KMS-11 (cell line): ENCODE results near the gene RMRP.

Source experiments
- H2AFZ ChIP-seq: fragments of 200-600 bp; sonication (generic); 2 replicates; pipeline ENCODE4 v1.6.1; 2016; ENCODE audit warnings: antibody characterized with exemption, mixed run types, low read depth
- H3K27ac ChIP-seq: fragments of 200-600 bp; sonication (generic); 2 replicates; pipeline ENCODE4 v1.6.1; 2016; ENCODE audit warnings: mild to moderate bottlenecking, mixed run types
- H3K27me3 ChIP-seq: fragments of 200-600 bp; sonication (generic); 2 replicates; pipeline ENCODE4 v1.6.1; 2017; ENCODE audit warnings: mild to moderate bottlenecking, low read depth, mixed run types, moderate library complexity; ENCODE audit not compliant: insufficient read depth
- H3K36me3 ChIP-seq: fragments of 200-600 bp; sonication (generic); 2 replicates; pipeline ENCODE4 v1.6.1; 2017; ENCODE audit warnings: mild to moderate bottlenecking, mixed run types; ENCODE audit not compliant: insufficient read depth
- H3K4me1 ChIP-seq: fragments of 200-600 bp; sonication (generic); 2 replicates; pipeline ENCODE4 v1.6.1; 2016; ENCODE audit warnings: mild to moderate bottlenecking, low read depth, mixed run types; ENCODE audit not compliant: poor library complexity, severe bottlenecking
- H3K4me2 ChIP-seq: fragments of 200-600 bp; sonication (generic); 2 replicates; pipeline ENCODE4 v1.7.0; 2016; ENCODE audit warnings: mild to moderate bottlenecking, mixed run types
- H3K4me3 ChIP-seq: fragments of 200-600 bp; sonication (generic); IDR thresholded peaks from 2 replicates; pipeline ENCODE4 v1.6.1; 2017; ENCODE audit warnings: low read depth, low read length, mixed read lengths; ENCODE audit not compliant: insufficient read depth
- H3K79me2 ChIP-seq: fragments of 200-600 bp; sonication (generic); 2 replicates; pipeline ENCODE4 v1.6.1; 2016; ENCODE audit warnings: low read depth, mixed run types; ENCODE audit not compliant: insufficient read depth
- H3K9ac ChIP-seq: fragments of 200-600 bp; sonication (generic); 2 replicates; pipeline ENCODE4 v1.6.1; 2016; ENCODE audit warnings: mild to moderate bottlenecking, mixed run types
- H4K20me1 ChIP-seq: fragments of 200-600 bp; sonication (generic); 2 replicates; pipeline ENCODE4 v1.6.1; 2016; ENCODE audit warnings: mild to moderate bottlenecking, mixed run types; ENCODE audit not compliant: insufficient read depth
- TF ChIP-seq, protein P1 (sequence below): fragments of 200-600 bp; sonication (generic); conservative IDR thresholded peaks from 2 replicates; pipeline ENCODE4 v1.6.1; 2017; ENCODE audit warnings: low read depth, mild to moderate bottlenecking, antibody characterized with exemption, low read length, moderate library complexity, mixed read lengths

Gene RMRP

DNA sequence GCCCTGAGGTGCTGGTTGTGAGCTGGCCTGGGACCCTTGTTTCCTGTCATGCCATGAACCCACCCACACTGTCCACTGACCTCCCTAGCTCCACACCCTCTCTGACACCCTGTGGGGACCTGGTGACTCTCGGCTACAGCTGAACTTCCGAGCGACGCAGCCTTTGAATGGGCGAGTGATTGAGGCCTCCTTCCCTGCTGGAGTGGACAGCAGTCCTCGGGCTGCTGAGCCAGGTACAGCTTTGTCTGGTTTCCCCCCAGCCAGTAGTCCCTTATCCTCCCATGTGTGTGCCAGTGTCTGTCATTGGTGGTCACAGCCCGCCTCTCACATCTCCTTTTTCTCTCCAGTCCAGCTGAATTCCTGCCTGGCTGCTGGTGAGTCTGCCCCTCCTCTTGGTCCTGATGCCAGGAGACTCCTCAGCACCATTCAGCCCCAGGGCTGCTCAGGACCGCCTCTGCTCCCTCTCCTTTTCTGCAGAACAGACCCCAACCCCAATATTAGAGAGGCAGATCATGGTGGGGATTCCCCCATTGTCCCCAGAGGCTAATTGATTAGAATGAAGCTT, 22.0 kb upstream of the RMRP start:
- Histone ChIP-seq H3K4me2 (no peak overlapping the region), H3K79me2 (no peaks in the 10 kb centered on the region), H2AFZ (no peak overlapping the region), H3K9ac (no peak overlapping the region), H4K20me1 (no peaks in the 10 kb centered on the region), H3K27ac (no peak overlapping the region), H3K4me1 (no peaks in the 10 kb centered on the region), H3K36me3 (no peaks in the 10 kb centered on the region), H3K27me3 (no peaks in the 10 kb centered on the region), H3K4me3 (no peak overlapping the region)
- TF ChIP-seq, protein P1, sequence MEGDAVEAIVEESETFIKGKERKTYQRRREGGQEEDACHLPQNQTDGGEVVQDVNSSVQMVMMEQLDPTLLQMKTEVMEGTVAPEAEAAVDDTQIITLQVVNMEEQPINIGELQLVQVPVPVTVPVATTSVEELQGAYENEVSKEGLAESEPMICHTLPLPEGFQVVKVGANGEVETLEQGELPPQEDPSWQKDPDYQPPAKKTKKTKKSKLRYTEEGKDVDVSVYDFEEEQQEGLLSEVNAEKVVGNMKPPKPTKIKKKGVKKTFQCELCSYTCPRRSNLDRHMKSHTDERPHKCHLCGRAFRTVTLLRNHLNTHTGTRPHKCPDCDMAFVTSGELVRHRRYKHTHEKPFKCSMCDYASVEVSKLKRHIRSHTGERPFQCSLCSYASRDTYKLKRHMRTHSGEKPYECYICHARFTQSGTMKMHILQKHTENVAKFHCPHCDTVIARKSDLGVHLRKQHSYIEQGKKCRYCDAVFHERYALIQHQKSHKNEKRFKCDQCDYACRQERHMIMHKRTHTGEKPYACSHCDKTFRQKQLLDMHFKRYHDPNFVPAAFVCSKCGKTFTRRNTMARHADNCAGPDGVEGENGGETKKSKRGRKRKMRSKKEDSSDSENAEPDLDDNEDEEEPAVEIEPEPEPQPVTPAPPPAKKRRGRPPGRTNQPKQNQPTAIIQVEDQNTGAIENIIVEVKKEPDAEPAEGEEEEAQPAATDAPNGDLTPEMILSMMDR = no peak

DNA sequence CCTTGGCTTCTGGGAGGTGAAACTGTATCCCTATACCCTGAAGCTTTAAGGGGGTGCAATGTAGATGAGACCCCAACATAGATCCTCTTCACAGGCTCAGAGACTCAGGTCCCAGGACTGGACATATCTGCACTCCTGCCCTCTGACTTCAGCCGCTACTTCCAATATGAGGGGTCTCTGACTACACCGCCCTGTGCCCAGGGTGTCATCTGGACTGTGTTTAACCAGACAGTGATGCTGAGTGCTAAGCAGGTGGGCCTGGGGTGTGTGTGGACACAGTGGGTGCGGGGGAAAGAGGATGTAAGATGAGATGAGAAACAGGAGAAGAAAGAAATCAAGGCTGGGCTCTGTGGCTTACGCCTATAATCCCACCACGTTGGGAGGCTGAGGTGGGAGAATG, 21.3 kb upstream of the RMRP start:
- Histone ChIP-seq H2AFZ (no peak overlapping the region), H3K27ac (no peak overlapping the region), H3K4me1 (no peaks in the 10 kb centered on the region), H3K79me2 (no peaks in the 10 kb centered on the region), H3K27me3 (no peaks in the 10 kb centered on the region), H3K9ac (no peak overlapping the region), H3K4me3 (no peak overlapping the region), H3K4me2 (no peak overlapping the region), H4K20me1 (no peaks in the 10 kb centered on the region), H3K36me3 (no peaks in the 10 kb centered on the region)
- TF ChIP-seq, protein P1 = no peak

DNA sequence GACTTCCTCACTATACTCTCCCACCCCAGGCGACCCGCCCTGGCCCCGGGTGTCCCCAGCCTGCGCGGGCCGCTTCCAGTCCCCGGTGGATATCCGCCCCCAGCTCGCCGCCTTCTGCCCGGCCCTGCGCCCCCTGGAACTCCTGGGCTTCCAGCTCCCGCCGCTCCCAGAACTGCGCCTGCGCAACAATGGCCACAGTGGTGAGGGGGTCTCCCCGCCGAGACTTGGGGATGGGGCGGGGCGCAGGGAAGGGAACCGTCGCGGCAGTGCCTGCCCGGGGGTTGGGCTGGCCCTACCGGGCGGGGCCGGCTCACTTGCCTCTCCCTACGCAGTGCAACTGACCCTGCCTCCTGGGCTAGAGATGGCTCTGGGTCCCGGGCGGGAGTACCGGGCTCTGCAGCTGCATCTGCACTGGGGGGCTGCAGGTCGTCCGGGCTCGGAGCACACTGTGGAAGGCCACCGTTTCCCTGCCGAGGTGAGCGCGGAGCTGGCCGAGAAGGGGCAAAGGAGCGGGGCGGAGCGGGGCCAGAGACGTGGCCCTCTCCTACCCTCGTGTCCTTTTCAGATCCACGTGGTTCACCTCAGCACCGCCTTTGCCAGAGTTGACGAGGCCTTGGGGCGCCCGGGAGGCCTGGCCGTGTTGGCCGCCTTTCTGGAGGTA, 18.0 kb upstream of the RMRP start:
- H3K4me2 ChIP-seq = no peak overlapping the region

DNA sequence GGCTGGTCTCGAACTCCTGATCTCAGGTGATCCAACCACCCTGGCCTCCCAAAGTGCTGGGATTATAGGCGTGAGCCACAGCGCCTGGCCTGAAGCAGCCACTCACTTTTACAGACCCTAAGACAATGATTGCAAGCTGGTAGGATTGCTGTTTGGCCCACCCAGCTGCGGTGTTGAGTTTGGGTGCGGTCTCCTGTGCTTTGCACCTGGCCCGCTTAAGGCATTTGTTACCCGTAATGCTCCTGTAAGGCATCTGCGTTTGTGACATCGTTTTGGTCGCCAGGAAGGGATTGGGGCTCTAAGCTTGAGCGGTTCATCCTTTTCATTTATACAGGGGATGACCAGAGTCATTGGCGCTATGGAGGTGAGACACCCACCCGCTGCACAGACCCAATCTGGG, 17.4 kb upstream of the RMRP start:
- Histone ChIP-seq H3K27me3 (no peaks in the 10 kb centered on the region), H3K27ac (no peak overlapping the region), H3K36me3 (no peaks in the 10 kb centered on the region), H3K4me1 (no peaks in the 10 kb centered on the region), H2AFZ (no peak overlapping the region), H3K4me2 (no peak overlapping the region), H4K20me1 (no peaks in the 10 kb centered on the region), H3K4me3 (no peak overlapping the region), H3K79me2 (no peaks in the 10 kb centered on the region), H3K9ac (no peak overlapping the region)
- TF ChIP-seq, protein P1 = no peak

More for the DNA sequence above, 18.0 kb upstream of the RMRP start:
- no peaks in the 10 kb centered on the region for H3K27me3 ChIP-seq
- no peaks in the 10 kb centered on the region for H3K4me1 ChIP-seq
- H4K20me1 ChIP-seq = no peaks in the 10 kb centered on the region
- no peak overlapping the region for H3K27ac ChIP-seq
- TF ChIP-seq, protein P1 = no peak
- no peak overlapping the region for H2AFZ ChIP-seq
- no peaks in the 10 kb centered on the region for H3K79me2 ChIP-seq
- H3K9ac ChIP-seq = no peak overlapping the region
- no peak overlapping the region for H3K4me3 ChIP-seq
- no peaks in the 10 kb centered on the region for H3K36me3 ChIP-seq
